ENCODE data around the gene COX5B. TPM values are rescaled to one million over a fixed set of nuclear protein-coding genes. Genes with fewer than 3 reads are reported as not detected.
A peak's percentile ranks its signal among the peaks of the same experiment; 100 is the strongest.

COX5B gene
- total and polyA plus RNA-seq, 9 of the 15 experiments (the other 6 are each of a cell fraction or from before 2014, with no cell fraction given) = 154 to 1,424 (median 487) TPM

DNA sequence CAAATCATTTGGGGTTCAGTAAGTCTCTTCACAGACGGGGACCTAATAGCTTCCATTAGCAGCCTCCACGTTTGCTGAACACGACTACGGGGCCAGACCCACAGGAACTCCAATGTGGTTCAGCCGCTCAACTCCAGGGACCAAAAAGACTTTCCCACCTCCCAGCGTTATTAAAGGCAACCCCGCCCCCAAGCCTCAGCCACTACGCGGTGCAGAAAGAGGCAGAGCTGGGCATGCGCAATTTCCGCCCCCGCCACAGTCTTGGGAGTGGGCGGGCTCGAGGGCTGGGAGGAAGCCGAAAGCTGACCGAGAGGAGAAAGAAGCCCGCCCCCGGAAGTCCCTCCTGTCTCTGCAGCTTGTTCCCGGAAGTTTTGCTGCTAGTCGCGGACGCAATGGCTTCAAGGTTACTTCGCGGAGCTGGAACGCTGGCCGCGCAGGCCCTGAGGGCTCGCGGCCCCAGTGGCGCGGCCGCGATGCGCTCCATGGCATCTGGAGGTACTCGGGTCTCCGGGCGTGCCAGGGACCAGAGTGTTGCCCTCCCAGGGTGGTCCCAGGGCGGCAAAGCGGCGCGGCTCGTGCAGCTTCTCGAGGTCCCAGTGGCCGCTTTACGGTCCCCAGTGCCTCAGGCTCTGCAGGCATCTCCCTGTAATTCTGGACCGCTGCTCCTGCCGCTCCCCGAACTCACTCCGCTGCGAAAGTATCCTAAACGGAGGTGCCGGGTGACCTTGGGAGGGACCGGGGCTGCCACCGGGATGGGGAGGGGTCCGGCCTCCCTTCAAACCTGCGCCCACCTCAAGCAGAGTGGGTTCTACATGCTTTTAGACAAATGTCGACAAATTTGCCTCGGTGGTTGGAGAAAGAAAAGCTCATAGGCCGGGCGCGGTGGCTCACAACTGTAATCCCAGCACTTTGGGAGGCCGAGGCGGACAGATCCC, at the start of gene COX5B (continued):
- TF ChIP-seq PTBP1 (IDR thresholded peaks at IDR 0.05; ENCODE audit: low read depth, low read length) (no peak), TCF7 (IDR thresholded peaks at IDR 0.05; ENCODE audit: borderline replicate concordance) (peak; percentile 49; the same call in 1 of the 2 replicates), ESRRA (IDR thresholded peaks at IDR 0.05; ENCODE audit: borderline replicate concordance, low read depth) (peak; percentile 95), NR4A1 (CRISPR knock-in tag; IDR thresholded peaks at IDR 0.05) (no peak), NR4A1 (tag; IDR thresholded peaks at IDR 0.05) (no peak), JUND (IDR thresholded peaks at IDR 0.05; ENCODE audit: borderline replicate concordance, low read depth, low read length) (peak; percentile 37; the same call in 1 of the 2 replicates), JUND (tag; IDR thresholded peaks at IDR 0.05; ENCODE audit: borderline replicate concordance, low read depth, low read length) (0 out of 3 replicates have a peak, but pooled peaks have one; percentile 12), MBD2 (IDR thresholded peaks at IDR 0.05; ENCODE audit: borderline replicate concordance, low read depth) (peak; percentile 78; the same call in 1 of the 2 replicates), RREB1 (CRISPR knock-in tag; IDR thresholded peaks at IDR 0.05) (no peak), LCOR (CRISPR knock-in tag; IDR thresholded peaks at IDR 0.05) (peak; percentile 55), ZNF77 (CRISPR knock-in tag; IDR thresholded peaks at IDR 0.05) (no peak), BRF2 (IDR thresholded peaks at IDR 0.05; ENCODE audit: borderline replicate concordance, insufficient read depth, insufficient read length) (no peak), TAF15 (IDR thresholded peaks at IDR 0.05; ENCODE audit: low read depth, low read length) (no peak), PPARD (CRISPR knock-in tag; IDR thresholded peaks at IDR 0.05) (no peak), MXI1 (IDR thresholded peaks at IDR 0.05; ENCODE audit: low read depth, low read length) (no peak), STAG1 (CRISPR knock-in tag; IDR thresholded peaks at IDR 0.05; ENCODE audit: borderline replicate concordance) (0 out of 2 replicates have a peak, but pooled peaks have one; percentile 22)
- TF ChIP-seq, protein P1, sequence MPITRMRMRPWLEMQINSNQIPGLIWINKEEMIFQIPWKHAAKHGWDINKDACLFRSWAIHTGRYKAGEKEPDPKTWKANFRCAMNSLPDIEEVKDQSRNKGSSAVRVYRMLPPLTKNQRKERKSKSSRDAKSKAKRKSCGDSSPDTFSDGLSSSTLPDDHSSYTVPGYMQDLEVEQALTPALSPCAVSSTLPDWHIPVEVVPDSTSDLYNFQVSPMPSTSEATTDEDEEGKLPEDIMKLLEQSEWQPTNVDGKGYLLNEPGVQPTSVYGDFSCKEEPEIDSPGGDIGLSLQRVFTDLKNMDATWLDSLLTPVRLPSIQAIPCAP (CRISPR knock-in tag; IDR thresholded peaks at IDR 0.05; ENCODE audit: borderline replicate concordance) = no peak
- TF ChIP-seq, protein P2, sequence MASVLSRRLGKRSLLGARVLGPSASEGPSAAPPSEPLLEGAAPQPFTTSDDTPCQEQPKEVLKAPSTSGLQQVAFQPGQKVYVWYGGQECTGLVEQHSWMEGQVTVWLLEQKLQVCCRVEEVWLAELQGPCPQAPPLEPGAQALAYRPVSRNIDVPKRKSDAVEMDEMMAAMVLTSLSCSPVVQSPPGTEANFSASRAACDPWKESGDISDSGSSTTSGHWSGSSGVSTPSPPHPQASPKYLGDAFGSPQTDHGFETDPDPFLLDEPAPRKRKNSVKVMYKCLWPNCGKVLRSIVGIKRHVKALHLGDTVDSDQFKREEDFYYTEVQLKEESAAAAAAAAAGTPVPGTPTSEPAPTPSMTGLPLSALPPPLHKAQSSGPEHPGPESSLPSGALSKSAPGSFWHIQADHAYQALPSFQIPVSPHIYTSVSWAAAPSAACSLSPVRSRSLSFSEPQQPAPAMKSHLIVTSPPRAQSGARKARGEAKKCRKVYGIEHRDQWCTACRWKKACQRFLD (CRISPR knock-in tag; IDR thresholded peaks at IDR 0.05) = no peak

Data from K562 (cell line).